IMR-90 (cell line): Measurements from ENCODE around the gene DNASE2.

Source experiments
- MAFK ChIP-seq: IDR thresholded peaks from 2 replicates; pipeline ENCODE4 v1.6.1; 2012; ENCODE audit warnings: low read depth, low read length, improper control_type of control experiment
- RFX5 ChIP-seq: IDR thresholded peaks from 2 replicates; pipeline ENCODE4 v1.8.0; 2012; ENCODE audit warnings: low read depth, mild to moderate bottlenecking, low read length, moderate library complexity

- no peak for TF ChIP-seq MAFK
- TF ChIP-seq RFX5, result no peak
These were observed 55.8 kb downstream of the DNASE2 start for GRCh38 chr19:12825254-12826131.
